ENCODE data around the gene FOXN1. TPM values are rescaled to one million over a fixed set of nuclear protein-coding genes. Genes with fewer than 3 reads are reported as not detected.

Gene FOXN1
- total RNA-seq, 1 donor from 2014 or later: not detected

GRCh38 chr17:28524476-28525424 lies 18.6 kb downstream of the FOXN1 start:
- Mint-ChIP-seq H3K9me3 (ENCODE audit: unreplicated experiment) (no peaks in the 10 kb centered on the region), H3K27me3 (ENCODE audit: low read depth, unreplicated experiment) (peaks cover 29% of the 10 kb centered on the region), H3K27ac (ENCODE audit: unreplicated experiment) (no peak overlapping the region), H3K36me3 (ENCODE audit: low read depth, unreplicated experiment) (no peaks in the 10 kb centered on the region), H3K4me3 (ENCODE audit: unreplicated experiment) (peak overlapping the region; percentile 45), H3K4me1 (ENCODE audit: low read depth, unreplicated experiment) (peaks cover 12% of the 10 kb centered on the region)
- peak overlapping the region; percentile 30 for H3K4me2 ChIP-seq (ENCODE audit: low read length)
- peaks cover 10% of the 10 kb centered on the region for H3K4me1 ChIP-seq (ENCODE audit: insufficient read depth, low read length)
- no peak overlapping the region for H3K27ac ChIP-seq (ENCODE audit: low read depth, low read length)
- FAIRE-seq (no peak), DNase-seq (ENCODE audit: low read depth) (peak; percentile 53)
- no peak overlapping the region for H3K9ac ChIP-seq (ENCODE audit: low read length)
- no peaks in the 10 kb centered on the region for H4K20me1 ChIP-seq (ENCODE audit: insufficient read depth, low read length)
- H2AFZ ChIP-seq (ENCODE audit: low read depth, low read length): no peak overlapping the region
- no peaks in the 10 kb centered on the region for H3K9me3 ChIP-seq (ENCODE audit: insufficient read depth, low read depth, low read length)
- TF ChIP-seq EZH2 (IDR thresholded peaks at IDR 0.05; ENCODE audit: insufficient read depth, low read length) (no peak), CTCF (IDR thresholded peaks at IDR 0.05; ENCODE audit: insufficient read depth, low read depth, low read length) (no peak)
- H3K27me3 ChIP-seq (ENCODE audit: insufficient read depth, low read length): peaks cover 2% of the 10 kb centered on the region
- H3K79me2 ChIP-seq (ENCODE audit: insufficient read depth, low read length): no peaks in the 10 kb centered on the region
- no peaks in the 10 kb centered on the region for H3K36me3 ChIP-seq (ENCODE audit: insufficient read depth, low read length)
- H3K4me3 ChIP-seq (ENCODE audit: insufficient read depth, low read depth, low read length): no peak overlapping the region

GRCh38 chr17:28526381-28526780 lies 20.2 kb downstream of the FOXN1 start:
- DNase-seq (ENCODE audit: low read depth): no peak
- H3K4me1 Mint-ChIP-seq (ENCODE audit: low read depth, unreplicated experiment): peaks cover 12% of the 10 kb centered on the region
- no peak for FAIRE-seq
- peaks cover 33% of the 10 kb centered on the region for H3K27me3 Mint-ChIP-seq (ENCODE audit: low read depth, unreplicated experiment)
- Histone ChIP-seq H2AFZ (ENCODE audit: low read depth, low read length) (no peak overlapping the region), H3K4me3 (ENCODE audit: insufficient read depth, low read depth, low read length) (no peak overlapping the region), H3K79me2 (ENCODE audit: insufficient read depth, low read length) (no peaks in the 10 kb centered on the region), H3K9me3 (ENCODE audit: insufficient read depth, low read depth, low read length) (no peaks in the 10 kb centered on the region), H3K9ac (ENCODE audit: low read length) (no peak overlapping the region), H3K4me1 (ENCODE audit: insufficient read depth, low read length) (peaks cover 10% of the 10 kb centered on the region), H4K20me1 (ENCODE audit: insufficient read depth, low read length) (no peaks in the 10 kb centered on the region), H3K36me3 (ENCODE audit: insufficient read depth, low read length) (no peaks in the 10 kb centered on the region), H3K4me2 (ENCODE audit: low read length) (no peak overlapping the region), H3K27ac (ENCODE audit: low read depth, low read length) (no peak overlapping the region), H3K27me3 (ENCODE audit: insufficient read depth, low read length) (peaks cover 5% of the 10 kb centered on the region)
- TF ChIP-seq EZH2 (IDR thresholded peaks at IDR 0.05; ENCODE audit: insufficient read depth, low read length) (no peak), CTCF (IDR thresholded peaks at IDR 0.05; ENCODE audit: insufficient read depth, low read depth, low read length) (no peak)
- no peak overlapping the region for H3K27ac Mint-ChIP-seq (ENCODE audit: unreplicated experiment)
- H3K4me3 Mint-ChIP-seq (ENCODE audit: unreplicated experiment): no peak overlapping the region
- H3K9me3 Mint-ChIP-seq (ENCODE audit: unreplicated experiment): no peaks in the 10 kb centered on the region
- no peaks in the 10 kb centered on the region for H3K36me3 Mint-ChIP-seq (ENCODE audit: low read depth, unreplicated experiment)

All from astrocyte (in vitro differentiated cells and primary cell).